Ovary (tissue), 9 donors: Measurements from ENCODE around the gene FOXQ1. TPM values are rescaled to one million over a fixed set of nuclear protein-coding genes. Genes with fewer than 3 reads are reported as not detected.

ENCODE experiments used
- DNase-seq, 5 donors: peaks; one replicate each; pipeline ENCODE4 v3.0.0-alpha.2; 2019 to 2020
- H3K27ac ChIP-seq, 2 donors: fragments of 200-600 bp; one replicate each; pipeline versions ENCODE4 v1.5.1 to v1.8.0; 2019 to 2022
- H3K27me3 ChIP-seq: fragments of 200-600 bp; one replicate; pipeline ENCODE4 v1.8.0; 2022
- H3K36me3 ChIP-seq: fragments of 200-600 bp; sonication (generic); one replicate; pipeline ENCODE4 v1.5.1; 2019
- H3K4me1 ChIP-seq: one replicate; pipeline ENCODE4 v1.8.1; 2013; ENCODE audit warnings: mild to moderate bottlenecking, moderate library complexity; ENCODE audit not compliant: insufficient read depth
- H3K4me3 ChIP-seq: fragments of 200-600 bp; sonication (generic); one replicate; pipeline ENCODE4 v1.5.1; 2017
- H3K9me3 ChIP-seq, 2 donors: fragments of 200-600 bp in 1 of 2; sonication (generic) in 1 of 2; one replicate each; pipeline versions ENCODE4 v1.5.1 to v1.8.1; 2013 to 2019; ENCODE audit warnings: mild to moderate bottlenecking in 1 of 2, moderate library complexity in 1 of 2
- EP300 ChIP-seq: sonication (generic); formaldehyde crosslinking; IDR thresholded peaks from one replicate; pipeline ENCODE4 v1.6.1; 2017; ENCODE audit warnings: antibody characterized with exemption
- POLR2A ChIP-seq: fragments of 450-650 bp; IDR thresholded peaks from one replicate; pipeline ENCODE4 v1.6.1; 2017; ENCODE audit warnings: antibody characterized with exemption, mild to moderate bottlenecking, moderate library complexity
- WGBS, 3 donors: extraction: QIAGEN DNeasy Blood & Tissue Kit in 1 of 3; methylation state at CpG; one replicate each; pipeline versions ENCODE4 v1.1.5 to v1.1.7; 2013 to 2017; 5-methylcytosine and 5-hydroxymethylcytosine counted together
- intact Hi-C, 4 donors: fragments of 100-400 bp; cut with DNase I; formaldehyde crosslinking; loops; one replicate each; pipeline versions ENCODE4 v1.11.0 to v1.15.1; 2022 to 2023
- polyA plus RNA-seq, 2 donors: library from polyadenylated mRNA; stranded (reverse); fragments of 200-250 nt in 1 of 2; fragments of 350-450 nt in 1 of 2; fragmentation: Illumina TruSeq in 1 of 2; extraction: RNeasy Lipid Tissue Mini Kit (QIAGEN cat#74804) in 1 of 2; gene quantifications; one replicate each; pipeline ENCODE4 v1.2.3, GENCODE V29; 2013 to 2014
- total RNA-seq, 7 donors: library from RNA; depleted of rRNA in 2 of 7; stranded (reverse); fragments of >200 nt in 2 of 7; fragmentation: NEBNext Ultra II Directional in 3 of 7; extraction: Animal tissue kit (Norgen Biotek cat#: 25700) in 3 of 7; gene quantifications; one replicate each; pipeline versions ENCODE4 v1.1.0 to v1.2.4, GENCODE V29; 2016 to 2023
- TF ChIP-seq, protein P1 (sequence below), 3 donors: fragments of 450-650 bp in 2 of 3; fragments of 200-600 bp in 1 of 3; IDR thresholded peaks; one replicate each; pipeline versions ENCODE4 v1.5.1 to v1.8.0; 2016 to 2022; ENCODE audit warnings: antibody characterized with exemption in 3 of 3, mild to moderate bottlenecking in 1 of 3
- donor health status: DM: no; HTN: no; CAD: no; lungs with moderate emphysema.
- donor health status: DM: no; HTN: no; CAD: no.
- donor health status: Bipolar disorder and iron deficiency.
- donor health status: DM: yes; HTN: yes; CAD: no.
- donor health status: DM: no; HTN: no; CAD: no.
- donor health status: DM: yes; HTN: yes; CAD: no.

FOXQ1 gene
- total and polyA plus RNA-seq, 9 donors, result 0.07 to 4.3 (median 0.77) TPM; not detected in 1

GRCh38 chr6:1263850-1264377, 48.0 kb upstream of the FOXQ1 start:
- no peak overlapping the region for H3K4me3 ChIP-seq
- WGBS, 3 donors, result 32 to 52% (median 42%) methylated on average over 10 of the region's 10 CpGs
- no peaks in the 10 kb centered on the region for H3K36me3 ChIP-seq
- no peak for DNase-seq
- no peaks in the 10 kb centered on the region for H3K9me3 ChIP-seq
- H3K4me1 ChIP-seq, result no peaks in the 10 kb centered on the region
- no peaks in the 10 kb centered on the region for H3K27me3 ChIP-seq
- TF ChIP-seq POLR2A (no peak), EP300 (no peak)
- TF ChIP-seq, protein P1, sequence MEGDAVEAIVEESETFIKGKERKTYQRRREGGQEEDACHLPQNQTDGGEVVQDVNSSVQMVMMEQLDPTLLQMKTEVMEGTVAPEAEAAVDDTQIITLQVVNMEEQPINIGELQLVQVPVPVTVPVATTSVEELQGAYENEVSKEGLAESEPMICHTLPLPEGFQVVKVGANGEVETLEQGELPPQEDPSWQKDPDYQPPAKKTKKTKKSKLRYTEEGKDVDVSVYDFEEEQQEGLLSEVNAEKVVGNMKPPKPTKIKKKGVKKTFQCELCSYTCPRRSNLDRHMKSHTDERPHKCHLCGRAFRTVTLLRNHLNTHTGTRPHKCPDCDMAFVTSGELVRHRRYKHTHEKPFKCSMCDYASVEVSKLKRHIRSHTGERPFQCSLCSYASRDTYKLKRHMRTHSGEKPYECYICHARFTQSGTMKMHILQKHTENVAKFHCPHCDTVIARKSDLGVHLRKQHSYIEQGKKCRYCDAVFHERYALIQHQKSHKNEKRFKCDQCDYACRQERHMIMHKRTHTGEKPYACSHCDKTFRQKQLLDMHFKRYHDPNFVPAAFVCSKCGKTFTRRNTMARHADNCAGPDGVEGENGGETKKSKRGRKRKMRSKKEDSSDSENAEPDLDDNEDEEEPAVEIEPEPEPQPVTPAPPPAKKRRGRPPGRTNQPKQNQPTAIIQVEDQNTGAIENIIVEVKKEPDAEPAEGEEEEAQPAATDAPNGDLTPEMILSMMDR (IDR thresholded peaks at IDR 0.05), result no peak
- no peak overlapping the region for H3K27ac ChIP-seq
- intact Hi-C loops, result no loop called here

GRCh38 chr6:1264619-1265445, 47.1 kb upstream of the FOXQ1 start:
- H3K9me3 ChIP-seq, result no peaks in the 10 kb centered on the region
- intact Hi-C loops, result no loop called here
- no peak overlapping the region for H3K4me3 ChIP-seq
- no peaks in the 10 kb centered on the region for H3K36me3 ChIP-seq
- DNase-seq, result no peak
- WGBS, 3 donors, result 73 to 79% (median 74%) methylated on average over 11 of the region's 11 CpGs
- no peak overlapping the region for H3K27ac ChIP-seq
- H3K27me3 ChIP-seq, result no peaks in the 10 kb centered on the region
- TF ChIP-seq, protein P1 (IDR thresholded peaks at IDR 0.05), result no peak
- TF ChIP-seq EP300, result no peak
- TF ChIP-seq POLR2A, result no peak
- H3K4me1 ChIP-seq, result no peaks in the 10 kb centered on the region

DNA sequence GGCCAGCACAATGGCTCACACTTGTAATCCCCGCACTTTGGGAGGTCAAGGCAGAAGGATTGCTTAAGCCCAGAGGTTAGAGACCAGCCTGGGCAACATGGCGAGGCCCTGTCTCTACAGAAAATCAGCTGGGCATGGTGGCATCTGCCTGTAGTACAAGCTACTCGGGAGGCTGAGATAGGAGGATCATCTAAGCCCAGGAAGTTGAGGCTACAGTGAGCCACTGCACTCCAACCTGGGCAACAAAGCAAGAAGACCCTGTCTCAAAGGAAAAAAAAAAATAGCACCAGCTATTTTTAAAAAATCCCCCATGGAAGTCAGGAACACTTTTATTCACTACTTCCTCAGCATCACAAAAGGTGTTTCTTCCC, 45.2 kb upstream of the FOXQ1 start:
- no peaks in the 10 kb centered on the region for H3K36me3 ChIP-seq
- intact Hi-C loops, result no loop called here
- DNase-seq, result no peak
- no peak overlapping the region for H3K27ac ChIP-seq
- no peaks in the 10 kb centered on the region for H3K27me3 ChIP-seq
- no peak overlapping the region for H3K4me3 ChIP-seq
- no peaks in the 10 kb centered on the region for H3K4me1 ChIP-seq
- H3K9me3 ChIP-seq, result no peaks in the 10 kb centered on the region
- WGBS, 3 donors, result 72 to 85% (median 80%) methylated on average over 3 of the region's 3 CpGs
- TF ChIP-seq EP300 (no peak), POLR2A (no peak)
- TF ChIP-seq, protein P1 (IDR thresholded peaks at IDR 0.05), result no peak

- no peak for TF ChIP-seq EP300
- TF ChIP-seq, protein P1 (IDR thresholded peaks at IDR 0.05), result no peak
- TF ChIP-seq POLR2A, result no peak
- H3K4me3 ChIP-seq, result no peak overlapping the region
- H3K27ac ChIP-seq, result no peak overlapping the region
- no peaks in the 10 kb centered on the region for H3K4me1 ChIP-seq
- no peaks in the 10 kb centered on the region for H3K36me3 ChIP-seq
- intact Hi-C loops, result no loop called here
- DNase-seq, result no peak
- no peaks in the 10 kb centered on the region for H3K27me3 ChIP-seq
- no peaks in the 10 kb centered on the region for H3K9me3 ChIP-seq
- 64 to 79% (median 67%) methylated on average over 8 of the region's 8 CpGs for WGBS, 3 donors
These were observed 44.7 kb upstream of the FOXQ1 start for GRCh38 chr6:1267057-1267732.
